H1 (cell line): ENCODE data around the gene MSI2.

Source experiments
- ATF2 ChIP-seq: IDR thresholded peaks from 2 replicates; pipeline ENCODE4 v1.6.1; 2012; ENCODE audit warnings: low read length, inconsistent platforms
- CBX8 ChIP-seq: fragments of 300-800, 300-1000 bp; sonication (generic); IDR thresholded peaks from 2 replicates; pipeline ENCODE4 v1.7.1; 2016; ENCODE audit warnings: low read depth, low read length, borderline replicate concordance
- CEBPB ChIP-seq: IDR thresholded peaks from 2 replicates; pipeline ENCODE4 v1.6.1; 2012; ENCODE audit warnings: low read depth, low read length
- HDAC6 ChIP-seq: IDR thresholded peaks from one replicate; pipeline ENCODE4 v1.7.1; 2012; ENCODE audit warnings: low read depth, mild to moderate bottlenecking, inconsistent platforms, low read length, moderate library complexity
- RAD21 ChIP-seq, 2 experiments: IDR thresholded peaks in 1 of 2; conservative IDR thresholded peaks in 1 of 2; 2 replicates each; pipeline ENCODE4 v1.6.1; 2011; ENCODE audit warnings: low read depth in 2 of 2, low read length in 2 of 2, improper control_type of control experiment in 1 of 2, inconsistent platforms in 1 of 2, mild to moderate bottlenecking in 1 of 2, moderate library complexity in 1 of 2
- SRF ChIP-seq: IDR thresholded peaks from 2 replicates; pipeline ENCODE4 v1.6.1; 2011; ENCODE audit warnings: mild to moderate bottlenecking, low read depth, low read length, moderate library complexity
- TF ChIP-seq, protein P1 (sequence below), 3 experiments: IDR thresholded peaks; 1 replicate in 2 of 3; 2 replicates in 1 of 3; pipeline versions ENCODE4 v1.5.1 to v1.6.1; 2011; ENCODE audit warnings: low read length in 3 of 3, mild to moderate bottlenecking in 3 of 3, inconsistent platforms in 2 of 3, low read depth in 1 of 3, moderate library complexity in 1 of 3; ENCODE audit not compliant: insufficient read depth in 1 of 3; ENCODE audit errors: control extremely low read depth in 1 of 3

DNA sequence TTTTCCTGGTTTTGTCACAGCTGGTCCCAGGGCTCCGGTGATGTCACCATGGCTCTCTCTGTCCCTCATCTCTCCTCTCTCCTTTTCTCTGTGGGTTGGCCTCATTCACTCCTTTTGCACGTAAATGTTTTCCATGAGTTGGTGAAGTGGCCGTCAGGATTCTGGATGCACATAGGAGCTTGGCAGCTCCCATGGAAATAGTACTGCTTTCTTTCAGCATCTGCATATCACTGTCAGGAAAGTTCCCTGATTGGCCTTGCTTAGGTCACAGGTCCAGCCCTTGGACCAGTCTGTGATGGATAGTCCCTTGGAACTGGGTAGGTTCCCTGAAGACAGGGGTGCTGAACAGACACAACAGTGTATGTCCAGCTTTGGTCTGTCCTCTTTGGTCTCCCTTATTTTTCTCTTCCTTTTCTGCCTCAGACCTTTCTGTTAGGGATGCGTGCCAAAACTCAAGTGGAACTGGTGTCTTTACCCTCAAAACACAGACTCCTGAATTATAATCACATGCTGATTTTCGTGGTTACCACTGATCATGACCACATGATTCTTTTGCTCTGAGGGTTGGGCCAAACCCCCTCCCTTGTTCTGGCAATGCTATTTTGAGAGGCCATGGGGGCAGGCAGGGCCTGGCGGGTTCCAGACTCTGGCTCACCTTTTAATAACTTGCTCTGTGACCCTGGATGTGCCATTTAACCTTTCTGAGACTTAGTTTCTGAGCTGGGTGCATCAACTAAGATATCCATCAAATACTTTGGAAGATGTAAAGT is 99.0 kb downstream of the MSI2 start:
- TF ChIP-seq, protein P1, sequence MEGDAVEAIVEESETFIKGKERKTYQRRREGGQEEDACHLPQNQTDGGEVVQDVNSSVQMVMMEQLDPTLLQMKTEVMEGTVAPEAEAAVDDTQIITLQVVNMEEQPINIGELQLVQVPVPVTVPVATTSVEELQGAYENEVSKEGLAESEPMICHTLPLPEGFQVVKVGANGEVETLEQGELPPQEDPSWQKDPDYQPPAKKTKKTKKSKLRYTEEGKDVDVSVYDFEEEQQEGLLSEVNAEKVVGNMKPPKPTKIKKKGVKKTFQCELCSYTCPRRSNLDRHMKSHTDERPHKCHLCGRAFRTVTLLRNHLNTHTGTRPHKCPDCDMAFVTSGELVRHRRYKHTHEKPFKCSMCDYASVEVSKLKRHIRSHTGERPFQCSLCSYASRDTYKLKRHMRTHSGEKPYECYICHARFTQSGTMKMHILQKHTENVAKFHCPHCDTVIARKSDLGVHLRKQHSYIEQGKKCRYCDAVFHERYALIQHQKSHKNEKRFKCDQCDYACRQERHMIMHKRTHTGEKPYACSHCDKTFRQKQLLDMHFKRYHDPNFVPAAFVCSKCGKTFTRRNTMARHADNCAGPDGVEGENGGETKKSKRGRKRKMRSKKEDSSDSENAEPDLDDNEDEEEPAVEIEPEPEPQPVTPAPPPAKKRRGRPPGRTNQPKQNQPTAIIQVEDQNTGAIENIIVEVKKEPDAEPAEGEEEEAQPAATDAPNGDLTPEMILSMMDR (IDR thresholded peaks at IDR 0.05; ENCODE audit: control extremely low read depth in 1 of 3, insufficient read depth in 1 of 3, low read depth in 1 of 3, low read length in 3 of 3), result no peak
- TF ChIP-seq CEBPB, result no peak
- no peak for TF ChIP-seq HDAC6
- TF ChIP-seq RAD21 (IDR thresholded peaks at IDR 0.05 in 1 of 2, conservative IDR thresholded peaks at IDR 0.05 in 1 of 2; ENCODE audit: low read depth in 2 of 2, low read length in 2 of 2), result no peak
- no peak for TF ChIP-seq SRF
- no peak for TF ChIP-seq ATF2
- no peak for TF ChIP-seq CBX8
